PC-9 (cell line): ENCODE results near the gene UAP1L1.

ENCODE experiments used
- CTCF ChIP-seq: fragments of 200-600 bp; sonication (generic); conservative IDR thresholded peaks from 2 replicates; pipeline ENCODE4 v1.6.1; 2017; ENCODE audit warnings: mixed run types, antibody characterized with exemption, mild to moderate bottlenecking, moderate library complexity
- EZH2 ChIP-seq: fragments of 200-600 bp; sonication (generic); IDR thresholded peaks from 2 replicates; pipeline ENCODE4 v1.8.0; 2017; ENCODE audit warnings: antibody characterized with exemption, low read depth

GRCh38 chr9:137067860-137068538 is 9.3 kb upstream of the UAP1L1 start:
- peak; percentile 84 for TF ChIP-seq CTCF
- TF ChIP-seq EZH2: no peak
